Ishikawa (cell line): ENCODE data around the gene GALNT7.

Source experiments
- CEBPB ChIP-seq: IDR thresholded peaks from 2 replicates; pipeline ENCODE4 v1.6.1; 2012
- CREB1 ChIP-seq: IDR thresholded peaks from 2 replicates; pipeline ENCODE4 v1.6.1; 2012; ENCODE audit warnings: low read depth
- EGR1 ChIP-seq: IDR thresholded peaks from 2 replicates; pipeline ENCODE4 v1.6.1; 2012
- EP300 ChIP-seq: IDR thresholded peaks from 2 replicates; pipeline ENCODE4 v1.6.1; 2012; ENCODE audit warnings: borderline replicate concordance
- FOXM1 ChIP-seq: IDR thresholded peaks from 2 replicates; pipeline ENCODE4 v1.6.1; 2012; ENCODE audit warnings: low read depth, borderline replicate concordance
- MAX ChIP-seq: IDR thresholded peaks from 2 replicates; pipeline ENCODE4 v1.6.1; 2012
- NFIC ChIP-seq: IDR thresholded peaks from 2 replicates; pipeline ENCODE4 v1.6.1; 2012
- RAD21 ChIP-seq: IDR thresholded peaks from 2 replicates; pipeline ENCODE4 v1.6.1; 2012; ENCODE audit warnings: low read depth
- REST ChIP-seq: IDR thresholded peaks from 2 replicates; pipeline ENCODE4 v1.6.1; 2012; ENCODE audit warnings: low read depth, mild to moderate bottlenecking
- TAF1 ChIP-seq: IDR thresholded peaks from 2 replicates; pipeline ENCODE4 v1.6.1; 2012; ENCODE audit warnings: low read depth, mild to moderate bottlenecking
- TCF12 ChIP-seq: IDR thresholded peaks from 2 replicates; pipeline ENCODE4 v1.6.1; 2012; ENCODE audit warnings: low read depth
- TEAD4 ChIP-seq: IDR thresholded peaks from 2 replicates; pipeline ENCODE4 v1.6.1; 2012
- USF1 ChIP-seq: IDR thresholded peaks from 2 replicates; pipeline ENCODE4 v1.6.1; 2012
- YY1 ChIP-seq: IDR thresholded peaks from 2 replicates; pipeline ENCODE4 v1.6.1; 2012; ENCODE audit warnings: low read depth
- ZBTB7A ChIP-seq: IDR thresholded peaks from 2 replicates; pipeline ENCODE4 v1.6.1; 2012; ENCODE audit warnings: low read depth

Gene GALNT7

GRCh38 chr4:173243917-173244658 is 75.5 kb downstream of the GALNT7 start:
- TF ChIP-seq ZBTB7A (no peak), RAD21 (no peak), TAF1 (no peak), REST (no peak), EGR1 (no peak), EP300 (no peak), MAX (no peak), CEBPB (no peak), TCF12 (no peak), USF1 (no peak), FOXM1 (no peak)

- TF ChIP-seq EP300 (no peak), ZBTB7A (no peak), NFIC (no peak), USF1 (no peak), EGR1 (no peak), TCF12 (no peak)
Measured at GRCh38 chr4:173245952-173246351, 77.3 kb downstream of the GALNT7 start.

GRCh38 chr4:173246719-173247118 is 78.1 kb downstream of the GALNT7 start:
- TF ChIP-seq YY1: no peak
- TF ChIP-seq CREB1: no peak
- no peak for TF ChIP-seq NFIC
- no peak for TF ChIP-seq CEBPB
- TF ChIP-seq EP300: no peak
- TF ChIP-seq RAD21: no peak
- no peak for TF ChIP-seq ZBTB7A
- TF ChIP-seq TCF12: no peak
- TF ChIP-seq EGR1: no peak
- TF ChIP-seq MAX: no peak
- no peak for TF ChIP-seq TAF1
- TF ChIP-seq TEAD4: no peak
- TF ChIP-seq USF1: no peak
- no peak for TF ChIP-seq REST
- no peak for TF ChIP-seq FOXM1

GRCh38 chr4:173247321-173247720 is 78.7 kb downstream of the GALNT7 start:
- TF ChIP-seq FOXM1 (no peak), YY1 (no peak), EGR1 (no peak), CEBPB (no peak), TCF12 (no peak), EP300 (no peak), RAD21 (no peak), NFIC (no peak), TAF1 (no peak), USF1 (no peak), TEAD4 (no peak), MAX (no peak)

- TF ChIP-seq TAF1 (no peak), TCF12 (no peak), REST (no peak), NFIC (no peak), YY1 (no peak)
Measured at GRCh38 chr4:173248690-173249089, 80.1 kb downstream of the GALNT7 start.
